ENCODE data around the gene DTL. TPM values are rescaled to one million over a fixed set of nuclear protein-coding genes. Genes with fewer than 3 reads are reported as not detected.

The DTL gene
- total RNA-seq, 2 experiments from 2014 or later, result 101 to 104 TPM

GRCh38 chr1:212124690-212125582 lies 89.4 kb downstream of the DTL start:
- Mint-ChIP-seq H3K4me3 (no peak overlapping the region), H3K4me1 (peaks cover 2% of the 10 kb centered on the region), H3K36me3 (peaks cover 7% of the 10 kb centered on the region), H3K27ac (no peak overlapping the region), H3K27me3 (no peaks in the 10 kb centered on the region), H3K9me3 (no peaks in the 10 kb centered on the region)
- DNase-seq, result no peak

- Mint-ChIP-seq H3K4me1 (peaks cover 2% of the 10 kb centered on the region), H3K9me3 (no peaks in the 10 kb centered on the region), H3K27ac (no peak overlapping the region), H3K4me3 (no peak overlapping the region), H3K27me3 (no peaks in the 10 kb centered on the region), H3K36me3 (peaks cover 11% of the 10 kb centered on the region)
- DNase-seq, result no peak
These were observed 90.1 kb downstream of the DTL start for GRCh38 chr1:212125654-212126053.

GRCh38 chr1:212127221-212127620 lies 91.7 kb downstream of the DTL start:
- Mint-ChIP-seq H3K27ac (no peak overlapping the region), H3K9me3 (no peaks in the 10 kb centered on the region), H3K4me1 (peaks cover 4% of the 10 kb centered on the region), H3K36me3 (peaks cover 19% of the 10 kb centered on the region), H3K4me3 (no peak overlapping the region), H3K27me3 (no peaks in the 10 kb centered on the region)
- DNase-seq, result no peak

- Mint-ChIP-seq H3K27ac (no peak overlapping the region), H3K9me3 (peaks cover 3% of the 10 kb centered on the region), H3K4me3 (no peak overlapping the region), H3K4me1 (peaks cover 4% of the 10 kb centered on the region), H3K27me3 (no peaks in the 10 kb centered on the region), H3K36me3 (peaks cover 31% of the 10 kb centered on the region)
- no peak for DNase-seq
These were observed 94.2 kb downstream of the DTL start for GRCh38 chr1:212129781-212130180.

- no peak overlapping the region for H3K27ac Mint-ChIP-seq
- no peak overlapping the region for H3K4me3 Mint-ChIP-seq
- H3K36me3 Mint-ChIP-seq, result peaks cover 31% of the 10 kb centered on the region
- H3K9me3 Mint-ChIP-seq, result peaks cover 3% of the 10 kb centered on the region
- no peaks in the 10 kb centered on the region for H3K27me3 Mint-ChIP-seq
- H3K4me1 Mint-ChIP-seq, result peaks cover 4% of the 10 kb centered on the region
- DNase-seq, result peak; percentile 7
These were observed 96.5 kb downstream of the DTL start for GRCh38 chr1:212132025-212132424.

- Mint-ChIP-seq H3K9me3 (peaks cover 3% of the 10 kb centered on the region), H3K4me3 (no peak overlapping the region), H3K27me3 (no peaks in the 10 kb centered on the region), H3K36me3 (peaks cover 31% of the 10 kb centered on the region), H3K4me1 (peaks cover 4% of the 10 kb centered on the region), H3K27ac (no peak overlapping the region)
- no peak for DNase-seq
These were observed 97.8 kb downstream of the DTL start for GRCh38 chr1:212133319-212133718.

GRCh38 chr1:212135166-212135565 lies 99.6 kb downstream of the DTL start:
- H3K4me1 Mint-ChIP-seq, result peaks cover 4% of the 10 kb centered on the region

GRCh38 chr1:212137854-212138253 lies 102.3 kb downstream of the DTL start:
- Mint-ChIP-seq H3K27ac (no peak overlapping the region), H3K4me1 (no peaks in the 10 kb centered on the region), H3K9me3 (peaks cover 3% of the 10 kb centered on the region), H3K36me3 (peaks cover 9% of the 10 kb centered on the region), H3K4me3 (no peak overlapping the region), H3K27me3 (no peaks in the 10 kb centered on the region)
- no peak for DNase-seq

More at GRCh38 chr1:212135166-212135565, 99.6 kb downstream of the DTL start:
- Mint-ChIP-seq H3K4me3 (no peak overlapping the region), H3K9me3 (peaks cover 3% of the 10 kb centered on the region), H3K36me3 (peaks cover 23% of the 10 kb centered on the region), H3K27ac (no peak overlapping the region), H3K27me3 (no peaks in the 10 kb centered on the region)
- DNase-seq, result no peak

- Mint-ChIP-seq H3K4me3 (no peak overlapping the region), H3K4me1 (no peaks in the 10 kb centered on the region), H3K27ac (no peak overlapping the region), H3K9me3 (peaks cover 3% of the 10 kb centered on the region), H3K27me3 (no peaks in the 10 kb centered on the region), H3K36me3 (peaks cover 11% of the 10 kb centered on the region)
- no peak for DNase-seq
These were observed 102.9 kb downstream of the DTL start for GRCh38 chr1:212138457-212138856.

- H3K27ac Mint-ChIP-seq, result no peak overlapping the region
- DNase-seq, result no peak
- no peak overlapping the region for H3K4me3 Mint-ChIP-seq
- no peaks in the 10 kb centered on the region for H3K4me1 Mint-ChIP-seq
- peaks cover 6% of the 10 kb centered on the region for H3K36me3 Mint-ChIP-seq
- H3K27me3 Mint-ChIP-seq, result no peaks in the 10 kb centered on the region
- peaks cover under 1% of the 10 kb centered on the region for H3K9me3 Mint-ChIP-seq
These were observed 104.1 kb downstream of the DTL start for GRCh38 chr1:212139526-212140135.

- H3K9me3 Mint-ChIP-seq, result no peaks in the 10 kb centered on the region
These were observed 105.9 kb downstream of the DTL start for GRCh38 chr1:212141404-212141803.

GRCh38 chr1:212142883-212143530 lies 107.5 kb downstream of the DTL start:
- no peaks in the 10 kb centered on the region for H3K4me1 Mint-ChIP-seq
- H3K9me3 Mint-ChIP-seq, result no peaks in the 10 kb centered on the region
- H3K36me3 Mint-ChIP-seq, result peaks cover 4% of the 10 kb centered on the region
- H3K27ac Mint-ChIP-seq, result no peak overlapping the region
- DNase-seq, result no peak
- H3K4me3 Mint-ChIP-seq, result no peak overlapping the region
- no peaks in the 10 kb centered on the region for H3K27me3 Mint-ChIP-seq

More at GRCh38 chr1:212141404-212141803, 105.9 kb downstream of the DTL start:
- no peak for DNase-seq
- H3K27ac Mint-ChIP-seq, result no peak overlapping the region
- no peaks in the 10 kb centered on the region for H3K27me3 Mint-ChIP-seq
- no peaks in the 10 kb centered on the region for H3K4me1 Mint-ChIP-seq
- H3K36me3 Mint-ChIP-seq, result peaks cover 4% of the 10 kb centered on the region
- H3K4me3 Mint-ChIP-seq, result no peak overlapping the region

GRCh38 chr1:212147581-212148033 lies 112.1 kb downstream of the DTL start:
- H3K27me3 Mint-ChIP-seq, result no peaks in the 10 kb centered on the region
- no peaks in the 10 kb centered on the region for H3K4me1 Mint-ChIP-seq
- H3K27ac Mint-ChIP-seq, result no peak overlapping the region
- no peak for DNase-seq
- H3K9me3 Mint-ChIP-seq, result no peaks in the 10 kb centered on the region
- H3K4me3 Mint-ChIP-seq, result no peak overlapping the region
- peaks cover 4% of the 10 kb centered on the region for H3K36me3 Mint-ChIP-seq

GRCh38 chr1:212149566-212149965 lies 114.0 kb downstream of the DTL start:
- H3K27me3 Mint-ChIP-seq, result no peaks in the 10 kb centered on the region
- no peak overlapping the region for H3K4me3 Mint-ChIP-seq
- no peak overlapping the region for H3K27ac Mint-ChIP-seq

GRCh38 chr1:212152308-212152693 lies 116.8 kb downstream of the DTL start:
- H3K4me3 Mint-ChIP-seq, result no peak overlapping the region

More at GRCh38 chr1:212149566-212149965, 114.0 kb downstream of the DTL start:
- H3K4me1 Mint-ChIP-seq, result no peaks in the 10 kb centered on the region
- no peaks in the 10 kb centered on the region for H3K9me3 Mint-ChIP-seq
- no peaks in the 10 kb centered on the region for H3K36me3 Mint-ChIP-seq
- DNase-seq, result no peak

More at GRCh38 chr1:212152308-212152693, 116.8 kb downstream of the DTL start:
- no peaks in the 10 kb centered on the region for H3K27me3 Mint-ChIP-seq
- no peak overlapping the region for H3K27ac Mint-ChIP-seq
- no peaks in the 10 kb centered on the region for H3K9me3 Mint-ChIP-seq
- no peaks in the 10 kb centered on the region for H3K4me1 Mint-ChIP-seq
- DNase-seq, result no peak
- H3K36me3 Mint-ChIP-seq, result no peaks in the 10 kb centered on the region

Data from activated naive CD8-positive, alpha-beta T cell treated with anti-CD3 and anti-CD28 coated beads for 36 hours (primary cell).